ENCODE results near the gene MANSC4.

MANSC4 gene

GRCh38 chr12:27801630-27802029 lies 21.6 kb upstream of the MANSC4 start:
- in situ Hi-C loops (cut with MboI; ENCODE audit: low sequenced_read_pairs): no loop called here

DNA sequence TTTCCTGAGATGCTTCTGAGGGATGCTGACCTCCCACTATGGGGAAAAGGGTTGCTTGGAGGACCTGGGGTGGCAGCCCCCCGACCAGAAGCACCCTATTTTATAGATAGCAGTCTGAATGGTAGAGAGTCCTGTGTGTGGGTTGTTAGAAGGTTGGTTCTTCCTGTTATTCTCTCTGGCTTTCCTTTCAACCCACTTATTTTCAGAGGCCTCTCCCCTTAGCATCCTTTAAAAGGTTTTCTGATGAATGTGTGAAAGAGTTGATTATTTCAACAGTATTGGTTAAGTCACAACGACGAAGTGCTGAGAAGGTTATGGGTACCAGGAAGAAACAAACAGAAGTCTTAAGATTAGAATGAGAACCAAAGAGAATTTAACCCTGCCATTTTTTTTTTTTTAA lies 20.8 kb upstream of the MANSC4 start:
- in situ Hi-C loops (cut with MboI; ENCODE audit: low sequenced_read_pairs): no loop called here

DNA sequence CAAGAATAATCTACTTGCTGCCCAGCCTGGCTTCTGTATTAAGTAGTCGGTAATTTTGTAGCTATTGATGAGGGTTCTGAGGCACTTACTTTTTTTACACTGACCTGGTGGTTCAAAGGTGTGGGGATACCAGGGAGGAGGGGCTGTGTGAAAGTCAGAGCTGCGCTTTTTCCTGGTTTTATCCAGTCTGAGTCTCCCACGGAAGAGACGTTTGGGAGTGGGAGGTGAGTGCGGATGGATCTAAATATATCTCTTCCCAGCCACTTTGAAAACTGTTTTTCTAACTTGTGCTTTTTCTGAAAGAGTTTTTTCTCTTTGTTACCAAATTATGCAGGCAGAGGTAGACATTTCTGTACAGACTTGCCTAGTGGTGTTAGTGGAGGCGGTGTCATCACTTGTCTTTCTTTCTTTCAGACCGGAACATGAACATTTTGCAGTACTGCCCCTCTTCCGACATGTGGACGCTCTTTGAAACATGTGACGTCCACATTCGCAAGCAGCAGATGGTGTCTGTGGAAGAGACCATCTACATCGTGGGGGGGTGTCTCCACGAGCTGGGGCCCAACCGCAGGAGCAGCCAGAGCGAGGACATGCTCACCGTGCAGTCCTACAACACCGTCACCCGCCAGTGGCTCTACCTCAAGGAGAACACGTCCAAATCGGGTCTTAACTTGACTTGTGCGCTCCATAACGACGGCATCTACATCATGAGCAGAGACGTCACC lies 17.4 kb upstream of the MANSC4 start:
- in situ Hi-C loops (cut with MboI; ENCODE audit: low sequenced_read_pairs): no loop called here

GRCh38 chr12:27796128-27796527 lies 16.1 kb upstream of the MANSC4 start:
- in situ Hi-C loops (cut with MboI; ENCODE audit: low sequenced_read_pairs): no loop called here

- in situ Hi-C loops (cut with MboI; ENCODE audit: low sequenced_read_pairs): no loop called here
Measured at GRCh38 chr12:27794818-27795584, 15.0 kb upstream of the MANSC4 start.

DNA sequence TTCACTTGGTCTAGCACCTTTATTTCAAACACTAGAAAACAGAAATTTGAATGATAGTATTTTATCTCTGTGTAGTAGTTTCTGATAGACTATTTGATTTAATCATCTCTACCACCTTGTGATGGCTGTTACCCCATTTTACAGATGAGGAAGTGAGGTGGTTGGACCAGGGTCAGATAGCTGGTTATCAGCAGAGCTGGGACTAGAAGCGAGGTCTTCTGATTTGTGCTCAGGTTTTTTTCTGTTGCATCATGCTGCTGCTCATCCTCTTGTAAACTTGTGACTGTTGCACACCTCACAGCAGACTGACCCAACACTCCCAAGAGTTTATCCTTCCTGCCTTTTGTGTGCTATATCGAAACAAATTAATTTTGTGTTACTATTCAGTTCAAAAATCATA lies 10.1 kb upstream of the MANSC4 start:
- in situ Hi-C loops (cut with MboI; ENCODE audit: low sequenced_read_pairs): no loop called here

DNA sequence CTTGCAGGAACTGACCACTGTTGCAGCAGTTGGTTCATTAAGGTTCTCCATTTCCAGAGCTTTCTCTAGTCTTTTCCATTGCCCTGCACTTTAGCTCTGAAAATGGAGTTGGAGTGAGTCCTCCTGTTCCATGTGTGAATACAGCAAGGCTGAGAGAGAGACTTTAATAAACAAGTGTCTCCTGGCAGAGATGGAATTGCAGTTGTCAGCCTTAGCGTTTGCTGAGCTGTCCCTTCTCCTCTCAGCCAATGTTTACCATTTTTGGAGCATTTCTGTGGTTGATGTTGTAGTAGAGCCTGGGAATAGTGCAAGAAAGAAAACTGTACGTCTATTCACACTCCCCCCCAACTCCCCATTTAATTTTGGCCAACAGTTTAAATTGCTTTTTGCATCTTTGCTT lies 7.5 kb upstream of the MANSC4 start:
- in situ Hi-C loops (cut with MboI; ENCODE audit: low sequenced_read_pairs): no loop called here

- in situ Hi-C loops (cut with MboI; ENCODE audit: low sequenced_read_pairs): no loop called here
Measured at GRCh38 chr12:27785882-27786570, 6.0 kb upstream of the MANSC4 start.

GRCh38 chr12:27782481-27782880 lies 2.4 kb upstream of the MANSC4 start:
- in situ Hi-C loops (cut with MboI; ENCODE audit: low sequenced_read_pairs): no loop called here

DNA sequence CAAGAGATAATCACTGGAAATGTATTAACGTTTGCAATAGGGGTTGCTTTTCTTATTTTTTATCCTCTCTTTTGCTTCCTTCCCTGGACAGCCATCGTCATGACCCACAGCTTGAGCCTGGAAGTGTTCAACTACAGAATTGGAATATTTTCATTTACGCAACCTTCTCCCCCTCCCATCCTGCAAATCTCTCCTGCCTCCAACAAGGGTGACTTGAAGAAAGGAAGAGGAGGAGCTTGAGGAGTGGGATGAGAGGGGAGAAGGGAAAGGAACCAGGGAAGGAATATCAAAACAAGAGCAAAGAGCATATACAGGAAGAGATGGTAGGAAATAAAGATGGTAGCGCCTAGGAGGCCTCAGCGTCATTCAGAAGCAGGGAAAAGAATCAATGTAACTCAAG lies 1.6 kb upstream of the MANSC4 start:
- in situ Hi-C loops (cut with MboI; ENCODE audit: low sequenced_read_pairs): no loop called here

DNA sequence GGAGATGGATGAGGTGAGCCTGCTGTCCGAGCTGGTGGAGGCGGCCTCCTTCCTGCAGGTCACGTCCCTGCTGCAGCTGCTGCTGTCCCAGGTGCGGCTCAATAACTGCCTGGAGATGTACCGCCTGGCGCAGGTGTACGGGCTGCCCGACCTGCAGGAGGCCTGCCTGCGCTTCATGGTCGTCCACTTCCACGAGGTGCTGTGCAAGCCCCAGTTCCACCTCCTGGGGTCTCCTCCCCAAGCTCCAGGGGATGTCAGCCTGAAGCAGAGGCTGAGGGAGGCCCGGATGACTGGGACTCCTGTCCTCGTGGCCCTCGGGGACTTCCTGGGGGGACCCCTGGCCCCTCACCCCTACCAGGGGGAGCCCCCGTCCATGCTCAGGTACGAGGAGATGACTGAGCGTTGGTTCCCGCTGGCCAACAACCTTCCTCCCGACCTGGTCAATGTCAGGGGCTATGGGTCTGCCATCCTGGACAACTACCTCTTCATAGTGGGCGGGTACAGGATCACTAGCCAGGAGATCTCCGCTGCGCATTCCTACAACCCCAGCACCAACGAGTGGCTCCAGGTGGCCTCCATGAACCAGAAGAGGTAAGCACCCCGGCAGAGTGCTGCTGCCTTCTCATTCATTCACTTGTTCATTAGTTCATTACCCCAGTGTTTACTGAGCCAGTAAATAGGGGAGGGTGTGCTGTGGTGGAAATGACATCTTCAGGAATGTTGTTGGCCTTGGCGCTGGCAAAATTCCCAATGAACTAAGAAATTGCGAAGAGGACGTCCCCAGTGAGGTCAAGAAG lies 774 bp upstream of the MANSC4 start:
- in situ Hi-C loops (cut with MboI; ENCODE audit: low sequenced_read_pairs): no loop called here

DNA sequence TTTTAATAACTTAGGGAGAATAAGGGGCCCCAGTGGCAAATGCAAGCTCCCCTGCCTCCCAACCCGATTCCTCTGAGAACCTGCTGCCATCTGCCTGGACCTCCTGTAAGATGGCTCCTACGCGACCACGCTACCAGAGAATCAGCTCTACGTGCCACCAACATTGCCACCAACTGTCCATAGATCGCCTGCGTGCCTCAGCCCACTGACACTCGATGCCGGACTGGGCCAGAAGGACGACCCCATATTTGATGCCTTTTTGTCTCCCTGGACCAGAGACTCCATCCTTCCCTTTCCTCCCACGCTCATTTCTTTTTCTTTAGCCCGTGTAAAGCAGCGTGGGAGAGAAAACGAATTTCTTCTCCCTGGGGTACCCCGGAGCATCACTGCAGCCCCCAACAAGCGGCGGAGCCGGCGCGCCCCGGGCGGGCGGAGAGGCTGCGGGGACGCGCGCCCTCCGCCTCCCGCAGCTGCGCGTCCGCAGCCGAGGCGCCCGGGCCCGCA lies 568 bp downstream of the MANSC4 start:
- in situ Hi-C loops (cut with MboI; ENCODE audit: low sequenced_read_pairs): no loop called here

DNA sequence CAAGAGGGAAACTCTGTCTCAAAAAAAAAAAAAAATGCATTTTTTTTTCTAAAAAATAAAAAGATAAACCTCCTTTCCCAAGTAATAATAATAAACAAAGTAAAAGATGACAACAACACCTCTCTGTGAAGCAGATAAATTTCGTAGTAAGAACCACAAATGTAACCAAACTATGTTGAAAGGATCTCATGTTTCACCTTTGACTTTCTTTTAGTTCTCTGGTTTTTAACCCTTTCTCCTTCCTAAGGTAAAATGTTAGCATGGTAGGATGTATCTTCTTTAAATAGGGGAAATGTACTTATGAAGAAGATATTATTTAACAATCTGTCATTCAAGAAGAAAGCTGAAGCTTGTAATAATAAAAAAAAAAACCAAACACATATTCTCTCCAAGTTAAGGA lies 1.8 kb downstream of the MANSC4 start:
- in situ Hi-C loops (cut with MboI; ENCODE audit: low sequenced_read_pairs): no loop called here

DNA sequence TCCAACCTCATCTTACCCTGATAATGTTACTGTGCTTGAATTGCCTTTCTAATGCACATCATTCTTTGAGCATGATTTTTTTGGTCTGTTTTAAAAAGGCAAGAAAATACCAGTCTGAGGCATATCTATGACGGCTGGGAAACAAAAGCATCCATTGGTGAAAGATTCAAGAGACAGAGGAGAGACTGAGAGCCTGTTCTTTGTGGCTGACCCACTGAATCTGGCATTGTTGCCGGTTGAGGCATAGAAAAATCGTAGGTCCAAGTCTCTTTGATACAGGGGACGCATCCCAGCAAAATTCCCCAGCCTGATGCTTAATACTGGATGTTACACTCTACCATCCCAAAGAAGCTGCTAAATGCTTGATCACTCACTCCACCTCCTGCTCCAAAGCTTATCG lies 2.9 kb downstream of the MANSC4 start:
- in situ Hi-C loops (cut with MboI; ENCODE audit: low sequenced_read_pairs): no loop called here

GRCh38 chr12:27772328-27773049 lies 7.5 kb downstream of the MANSC4 start:
- in situ Hi-C loops (cut with MboI; ENCODE audit: low sequenced_read_pairs): no loop called here

DNA sequence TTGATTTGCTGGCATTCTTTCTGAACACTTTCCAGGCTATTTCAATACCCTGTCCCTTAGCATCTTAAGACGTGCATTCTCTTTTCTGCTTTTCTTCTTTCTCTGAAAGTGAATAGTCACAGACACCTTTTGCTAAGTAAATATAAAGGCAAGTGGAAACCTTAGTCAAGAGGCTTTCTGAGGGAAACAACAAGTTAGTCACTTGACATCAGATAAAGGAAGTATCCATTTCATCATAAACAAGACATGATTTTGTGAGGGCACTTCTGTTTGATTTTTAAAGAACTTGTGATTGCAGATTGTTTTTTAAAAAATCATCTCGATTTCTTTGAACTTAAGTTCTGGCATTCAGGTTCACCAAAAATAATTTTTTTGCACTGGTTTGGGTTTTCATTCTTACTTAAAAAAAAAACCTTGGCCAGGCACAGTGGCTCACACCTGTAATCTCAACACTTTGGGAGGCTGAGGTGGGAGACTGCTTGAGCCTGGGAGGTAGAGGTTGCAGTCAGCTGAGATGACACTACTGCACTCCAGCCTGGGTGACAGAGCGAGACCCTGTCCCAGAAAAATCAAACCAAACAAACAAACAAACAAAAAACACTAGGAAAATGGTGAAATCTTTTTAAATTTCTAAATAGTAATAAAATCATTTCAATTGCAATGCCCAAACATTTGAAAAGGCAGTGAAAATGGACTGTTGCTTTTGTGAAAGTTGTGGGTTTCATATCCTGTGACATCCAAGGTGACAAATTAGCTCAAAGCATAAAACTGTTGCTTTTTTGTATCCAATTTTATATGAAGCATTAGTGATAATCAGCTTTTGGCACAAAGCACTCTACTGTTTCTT lies 8.3 kb downstream of the MANSC4 start:
- in situ Hi-C loops (cut with MboI; ENCODE audit: low sequenced_read_pairs): no loop called here

DNA sequence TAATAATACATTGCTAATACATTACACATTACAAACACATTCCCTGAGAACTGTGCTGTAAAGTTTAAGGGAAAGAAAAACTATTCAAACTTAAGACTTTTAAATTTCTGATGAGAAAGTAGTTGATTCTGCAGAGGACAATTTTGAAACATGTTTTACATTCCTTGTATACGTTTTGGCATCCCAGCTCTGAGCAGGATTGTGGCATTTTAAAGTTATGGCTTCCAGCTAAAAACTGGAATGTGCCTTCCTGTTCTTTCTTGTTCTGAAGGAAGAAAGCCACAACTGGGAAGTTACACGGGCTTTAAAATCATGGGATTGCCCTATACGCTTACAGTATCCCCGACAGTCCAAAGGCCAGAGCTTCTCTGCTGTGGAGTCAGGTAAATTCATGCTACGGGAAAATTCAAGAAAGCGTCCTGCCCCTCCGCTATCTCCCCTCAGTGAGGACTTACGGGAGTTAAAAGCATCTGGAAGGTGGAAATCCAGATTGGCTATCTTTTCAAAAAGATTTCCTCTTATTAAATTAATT lies 10.8 kb downstream of the MANSC4 start:
- in situ Hi-C loops (cut with MboI; ENCODE audit: low sequenced_read_pairs): no loop called here

- in situ Hi-C loops (cut with MboI; ENCODE audit: low sequenced_read_pairs): no loop called here
Measured at GRCh38 chr12:27766587-27766986, 13.4 kb downstream of the MANSC4 start.

DNA sequence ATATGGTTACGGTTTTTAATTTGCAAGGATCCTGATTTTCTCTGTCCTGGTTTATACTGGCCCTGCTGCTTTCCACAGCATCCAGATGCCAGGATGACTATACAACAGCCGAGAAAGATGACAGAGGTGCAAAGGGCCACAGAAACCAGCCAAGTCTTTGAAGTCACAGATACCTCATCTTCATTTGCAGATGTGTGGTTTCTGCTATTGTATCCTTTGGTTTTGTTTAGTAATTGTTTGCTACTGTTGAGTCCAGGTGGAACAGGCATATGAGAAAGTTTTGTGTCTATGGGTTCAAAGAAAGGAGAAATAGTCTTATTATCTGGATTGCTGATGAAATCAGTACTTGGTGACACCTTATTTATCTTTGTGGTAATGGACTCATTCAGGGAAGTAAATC lies 17.3 kb downstream of the MANSC4 start:
- in situ Hi-C loops (cut with MboI; ENCODE audit: low sequenced_read_pairs): no loop called here

Data from hTERT RPE-1 (cell line).